Suprapubic skin (tissue), 3 donors: ENCODE measurements around the gene FTSJ3.

Experiments
- CTCF ChIP-seq, 2 donors: fragments of 200-600 bp in 1 of 2; fragments of 450-650 bp in 1 of 2; sonication (generic) in 1 of 2; IDR thresholded peaks; one replicate each; pipeline ENCODE4 v1.5.1; 2016 to 2019; ENCODE audit warnings: antibody characterized with exemption in 2 of 2, mild to moderate bottlenecking in 1 of 2, moderate library complexity in 1 of 2
- EP300 ChIP-seq: sonication (generic); formaldehyde crosslinking; IDR thresholded peaks from one replicate; pipeline ENCODE4 v1.6.1; 2017; ENCODE audit warnings: antibody characterized with exemption

- TF ChIP-seq EP300 (no peak), CTCF (IDR thresholded peaks at IDR 0.05) (no peak)
Measured at GRCh38 chr17:63837480-63837879, 10.0 kb upstream of the FTSJ3 start.
